ENCODE measurements around the gene SAMM50.

Gene SAMM50

GRCh38 chr22:43975041-43975440 is 19.8 kb downstream of the SAMM50 start:
- no peaks in the 10 kb centered on the region for H4K20me1 ChIP-seq (ENCODE audit: low read depth, low read length)
- H3K79me2 ChIP-seq (ENCODE audit: insufficient read depth, low read length): no peaks in the 10 kb centered on the region
- H3K9me3 ChIP-seq (ENCODE audit: insufficient read depth, low read length): no peaks in the 10 kb centered on the region
- H3K9me2 ChIP-seq (replicated peaks; ENCODE audit: insufficient read depth, low read length): no peaks in the 10 kb centered on the region
- no peaks in the 10 kb centered on the region for H3K27me3 ChIP-seq (ENCODE audit: low read length)
- H3F3A ChIP-seq (ENCODE audit: insufficient read depth): no peaks in the 10 kb centered on the region
- no peak overlapping the region for H3K4me2 ChIP-seq (ENCODE audit: low read depth, low read length, poor library complexity, severe bottlenecking)
- no peak overlapping the region for H3K27ac ChIP-seq (ENCODE audit: low read depth, low read length)
- H3K9ac ChIP-seq (ENCODE audit: low read length): no peak overlapping the region
- H3K4me3 ChIP-seq (ENCODE audit: insufficient read depth, low read length, poor library complexity, severe bottlenecking): no peak overlapping the region
- no peak overlapping the region for H2AFZ ChIP-seq (ENCODE audit: low read depth, low read length, severe bottlenecking)
- TF ChIP-seq EZH2phosphoT487 (conservative IDR thresholded peaks at IDR 0.05; ENCODE audit: low read length): no peak
- TF ChIP-seq, protein P1, sequence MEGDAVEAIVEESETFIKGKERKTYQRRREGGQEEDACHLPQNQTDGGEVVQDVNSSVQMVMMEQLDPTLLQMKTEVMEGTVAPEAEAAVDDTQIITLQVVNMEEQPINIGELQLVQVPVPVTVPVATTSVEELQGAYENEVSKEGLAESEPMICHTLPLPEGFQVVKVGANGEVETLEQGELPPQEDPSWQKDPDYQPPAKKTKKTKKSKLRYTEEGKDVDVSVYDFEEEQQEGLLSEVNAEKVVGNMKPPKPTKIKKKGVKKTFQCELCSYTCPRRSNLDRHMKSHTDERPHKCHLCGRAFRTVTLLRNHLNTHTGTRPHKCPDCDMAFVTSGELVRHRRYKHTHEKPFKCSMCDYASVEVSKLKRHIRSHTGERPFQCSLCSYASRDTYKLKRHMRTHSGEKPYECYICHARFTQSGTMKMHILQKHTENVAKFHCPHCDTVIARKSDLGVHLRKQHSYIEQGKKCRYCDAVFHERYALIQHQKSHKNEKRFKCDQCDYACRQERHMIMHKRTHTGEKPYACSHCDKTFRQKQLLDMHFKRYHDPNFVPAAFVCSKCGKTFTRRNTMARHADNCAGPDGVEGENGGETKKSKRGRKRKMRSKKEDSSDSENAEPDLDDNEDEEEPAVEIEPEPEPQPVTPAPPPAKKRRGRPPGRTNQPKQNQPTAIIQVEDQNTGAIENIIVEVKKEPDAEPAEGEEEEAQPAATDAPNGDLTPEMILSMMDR (IDR thresholded peaks at IDR 0.05; ENCODE audit: insufficient read depth, low read length, poor library complexity, severe bottlenecking): no peak
- H3K36me3 ChIP-seq (ENCODE audit: low read length): no peaks in the 10 kb centered on the region

GRCh38 chr22:43976861-43977795 is 21.9 kb downstream of the SAMM50 start:
- no peaks in the 10 kb centered on the region for H3K9me2 ChIP-seq (replicated peaks; ENCODE audit: insufficient read depth, low read length)
- H3K27ac ChIP-seq (ENCODE audit: low read depth, low read length): no peak overlapping the region
- no peak overlapping the region for H2AFZ ChIP-seq (ENCODE audit: low read depth, low read length, severe bottlenecking)
- H3K79me2 ChIP-seq (ENCODE audit: insufficient read depth, low read length): no peaks in the 10 kb centered on the region
- TF ChIP-seq, protein P1 (IDR thresholded peaks at IDR 0.05; ENCODE audit: insufficient read depth, low read length, poor library complexity, severe bottlenecking): no peak
- no peaks in the 10 kb centered on the region for H3K9me3 ChIP-seq (ENCODE audit: insufficient read depth, low read length)
- no peak overlapping the region for H3K9ac ChIP-seq (ENCODE audit: low read length)
- H4K20me1 ChIP-seq (ENCODE audit: low read depth, low read length): no peaks in the 10 kb centered on the region
- H3K4me3 ChIP-seq (ENCODE audit: insufficient read depth, low read length, poor library complexity, severe bottlenecking): no peak overlapping the region
- H3K27me3 ChIP-seq (ENCODE audit: low read length): no peaks in the 10 kb centered on the region
- no peaks in the 10 kb centered on the region for H3K36me3 ChIP-seq (ENCODE audit: low read length)
- no peaks in the 10 kb centered on the region for H3F3A ChIP-seq (ENCODE audit: insufficient read depth)
- no peak overlapping the region for H3K4me2 ChIP-seq (ENCODE audit: low read depth, low read length, poor library complexity, severe bottlenecking)

- Histone ChIP-seq H3K36me3 (ENCODE audit: low read length) (no peaks in the 10 kb centered on the region; the same call in 1 of the 2 replicates), H3K27ac (ENCODE audit: low read depth, low read length) (no peak overlapping the region), H4K20me1 (ENCODE audit: low read depth, low read length) (no peaks in the 10 kb centered on the region), H3F3A (ENCODE audit: insufficient read depth) (no peaks in the 10 kb centered on the region), H3K4me3 (ENCODE audit: insufficient read depth, low read length, poor library complexity, severe bottlenecking) (no peak overlapping the region), H3K9ac (ENCODE audit: low read length) (no peak overlapping the region), H3K4me2 (ENCODE audit: low read depth, low read length, poor library complexity, severe bottlenecking) (no peak overlapping the region), H3K79me2 (ENCODE audit: insufficient read depth, low read length) (no peaks in the 10 kb centered on the region), H2AFZ (ENCODE audit: low read depth, low read length, severe bottlenecking) (no peak overlapping the region), H3K9me3 (ENCODE audit: insufficient read depth, low read length) (no peaks in the 10 kb centered on the region), H3K9me2 (replicated peaks; ENCODE audit: insufficient read depth, low read length) (no peaks in the 10 kb centered on the region), H3K27me3 (ENCODE audit: low read length) (no peaks in the 10 kb centered on the region)
- TF ChIP-seq, protein P1 (IDR thresholded peaks at IDR 0.05; ENCODE audit: insufficient read depth, low read length, poor library complexity, severe bottlenecking): no peak
- TF ChIP-seq EZH2phosphoT487 (conservative IDR thresholded peaks at IDR 0.05; ENCODE audit: low read length): no peak
Measured at GRCh38 chr22:43978558-43978957, 23.3 kb downstream of the SAMM50 start.

Measured in SU-DHL-6 (cell line).